Measurements from ENCODE around the gene SCN9A.

- TF ChIP-seq CTCF (IDR thresholded peaks at IDR 0.05 in 2 of 3, conservative IDR thresholded peaks at IDR 0.05 in 1 of 3; ENCODE audit: control insufficient read depth in 2 of 3, extremely low read depth in 1 of 3, insufficient read depth in 1 of 3, low read depth in 3 of 3, low read length in 3 of 3) (no peak), EZH2 (IDR thresholded peaks at IDR 0.05; ENCODE audit: borderline replicate concordance, control insufficient read depth, low read depth, low read length) (no peak), STAT1 (conservative IDR thresholded peaks at IDR 0.05) (no peak), POLR2A (IDR thresholded peaks at IDR 0.05; ENCODE audit: low read depth, low read length) (no peak), SRF (IDR thresholded peaks at IDR 0.05; ENCODE audit: low read depth in 2 of 2, low read length in 2 of 2) (no peak)
- TF ChIP-seq, protein P1, sequence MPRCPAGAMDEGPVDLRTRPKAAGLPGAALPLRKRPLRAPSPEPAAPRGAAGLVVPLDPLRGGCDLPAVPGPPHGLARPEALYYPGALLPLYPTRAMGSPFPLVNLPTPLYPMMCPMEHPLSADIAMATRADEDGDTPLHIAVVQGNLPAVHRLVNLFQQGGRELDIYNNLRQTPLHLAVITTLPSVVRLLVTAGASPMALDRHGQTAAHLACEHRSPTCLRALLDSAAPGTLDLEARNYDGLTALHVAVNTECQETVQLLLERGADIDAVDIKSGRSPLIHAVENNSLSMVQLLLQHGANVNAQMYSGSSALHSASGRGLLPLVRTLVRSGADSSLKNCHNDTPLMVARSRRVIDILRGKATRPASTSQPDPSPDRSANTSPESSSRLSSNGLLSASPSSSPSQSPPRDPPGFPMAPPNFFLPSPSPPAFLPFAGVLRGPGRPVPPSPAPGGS (IDR thresholded peaks at IDR 0.05; ENCODE audit: borderline replicate concordance, insufficient read depth, low read depth, low read length, poor library complexity, severe bottlenecking) = no peak
- TF ChIP-seq, protein P2, sequence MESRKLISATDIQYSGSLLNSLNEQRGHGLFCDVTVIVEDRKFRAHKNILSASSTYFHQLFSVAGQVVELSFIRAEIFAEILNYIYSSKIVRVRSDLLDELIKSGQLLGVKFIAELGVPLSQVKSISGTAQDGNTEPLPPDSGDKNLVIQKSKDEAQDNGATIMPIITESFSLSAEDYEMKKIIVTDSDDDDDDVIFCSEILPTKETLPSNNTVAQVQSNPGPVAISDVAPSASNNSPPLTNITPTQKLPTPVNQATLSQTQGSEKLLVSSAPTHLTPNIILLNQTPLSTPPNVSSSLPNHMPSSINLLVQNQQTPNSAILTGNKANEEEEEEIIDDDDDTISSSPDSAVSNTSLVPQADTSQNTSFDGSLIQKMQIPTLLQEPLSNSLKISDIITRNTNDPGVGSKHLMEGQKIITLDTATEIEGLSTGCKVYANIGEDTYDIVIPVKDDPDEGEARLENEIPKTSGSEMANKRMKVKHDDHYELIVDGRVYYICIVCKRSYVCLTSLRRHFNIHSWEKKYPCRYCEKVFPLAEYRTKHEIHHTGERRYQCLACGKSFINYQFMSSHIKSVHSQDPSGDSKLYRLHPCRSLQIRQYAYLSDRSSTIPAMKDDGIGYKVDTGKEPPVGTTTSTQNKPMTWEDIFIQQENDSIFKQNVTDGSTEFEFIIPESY (IDR thresholded peaks at IDR 0.05) = no peak
Observed at GRCh38 chr2:166249318-166249717, 126.4 kb downstream of the SCN9A start.

Measured in GM12878 (cell line).